Left lung (tissue), 10 donors: Measurements from ENCODE around the gene CARMIL1. TPM values are rescaled to one million over a fixed set of nuclear protein-coding genes. Genes with fewer than 3 reads are reported as not detected.

Experiments used
- ATAC-seq: fragments of 200-7000 bp; cut with Tn5 transposase; one replicate; pipeline ENCODE4 v1.9.1; 2020; ENCODE audit warnings: moderate library complexity
- DNase-seq, 4 donors: peaks; one replicate each; pipeline ENCODE4 v3.0.0-alpha.2; 2013 to 2020
- H3K27ac ChIP-seq, 2 donors: fragments of 200-600 bp; sonication (generic) in 1 of 2; one replicate each; pipeline versions ENCODE4 v1.5.0 to v1.8.0; 2020 to 2021
- H3K27me3 ChIP-seq, 2 donors: fragments of 200-600 bp; sonication (generic) in 1 of 2; one replicate each; pipeline versions ENCODE4 v1.5.0 to v1.8.0; 2020 to 2021
- H3K36me3 ChIP-seq, 2 donors: fragments of 200-600 bp; sonication (generic) in 1 of 2; one replicate each; pipeline versions ENCODE4 v1.5.0 to v1.8.0; 2020 to 2021
- H3K4me1 ChIP-seq, 2 donors: fragments of 200-600 bp; one replicate each; pipeline ENCODE4 v1.8.0; 2021
- H3K4me3 ChIP-seq, 2 donors: fragments of 200-600 bp; sonication (generic) in 1 of 2; one replicate each; pipeline versions ENCODE4 v1.5.0 to v1.8.0; 2020 to 2021; ENCODE audit warnings: mild to moderate bottlenecking in 1 of 2
- H3K9me3 ChIP-seq, 2 donors: fragments of 200-600 bp; sonication (generic) in 1 of 2; one replicate each; pipeline versions ENCODE4 v1.5.0 to v1.8.0; 2020 to 2021
- intact Hi-C, 2 donors: fragments of 100-400 bp; cut with DNase I; formaldehyde crosslinking; loops; one replicate each; pipeline versions ENCODE4 v1.11.2 to v1.14.2; 2022
- polyA plus RNA-seq, 6 donors: library from polyadenylated mRNA; unstranded; fragments of 120-200 nt; gene quantifications; one replicate each; pipeline ENCODE4 v1.2.1, GENCODE V29; 2013; ENCODE audit not compliant: insufficient read length in 6 of 6
- total RNA-seq, 2 donors: library from RNA; stranded (reverse); fragmentation: NEBNext Ultra II Directional; extraction: Animal tissue kit (Norgen Biotek cat#: 25700); gene quantifications; one replicate each; pipeline ENCODE4 v1.2.1, GENCODE V29; 2021
- TF ChIP-seq, protein P1 (sequence below), 2 donors: fragments of 200-600 bp; sonication (generic) in 1 of 2; IDR thresholded peaks; one replicate each; pipeline versions ENCODE4 v1.5.0 to v1.8.0; 2021; ENCODE audit warnings: antibody characterized with exemption in 2 of 2
- donor health status: DM: no; HTN: yes; CAD: no.
- donor health status: DM: no; HTN: no; CAD: no.

Gene CARMIL1
- total and polyA plus RNA-seq, 8 donors: 16.4 to 32.8 (median 27.4) TPM

DNA sequence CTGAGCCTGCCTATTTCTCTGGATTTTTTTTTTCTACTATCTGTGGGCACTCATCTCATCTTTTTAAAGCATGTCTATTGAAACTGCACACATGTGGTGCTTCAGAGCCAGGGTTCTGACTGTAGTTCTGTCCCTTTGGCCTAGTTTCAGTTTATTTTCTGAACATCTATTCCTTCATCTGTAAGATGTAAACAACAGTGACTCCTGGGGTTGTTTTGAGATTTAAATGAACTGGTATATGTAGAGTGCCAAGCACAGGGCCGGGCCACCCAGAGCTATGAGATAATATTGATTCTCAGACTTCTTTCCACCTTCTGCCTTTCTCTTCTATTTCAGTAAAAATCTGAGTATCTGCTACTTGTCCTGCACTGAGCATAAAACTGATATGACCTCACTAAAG lies 185.1 kb downstream of the CARMIL1 start:
- TF ChIP-seq, protein P1, sequence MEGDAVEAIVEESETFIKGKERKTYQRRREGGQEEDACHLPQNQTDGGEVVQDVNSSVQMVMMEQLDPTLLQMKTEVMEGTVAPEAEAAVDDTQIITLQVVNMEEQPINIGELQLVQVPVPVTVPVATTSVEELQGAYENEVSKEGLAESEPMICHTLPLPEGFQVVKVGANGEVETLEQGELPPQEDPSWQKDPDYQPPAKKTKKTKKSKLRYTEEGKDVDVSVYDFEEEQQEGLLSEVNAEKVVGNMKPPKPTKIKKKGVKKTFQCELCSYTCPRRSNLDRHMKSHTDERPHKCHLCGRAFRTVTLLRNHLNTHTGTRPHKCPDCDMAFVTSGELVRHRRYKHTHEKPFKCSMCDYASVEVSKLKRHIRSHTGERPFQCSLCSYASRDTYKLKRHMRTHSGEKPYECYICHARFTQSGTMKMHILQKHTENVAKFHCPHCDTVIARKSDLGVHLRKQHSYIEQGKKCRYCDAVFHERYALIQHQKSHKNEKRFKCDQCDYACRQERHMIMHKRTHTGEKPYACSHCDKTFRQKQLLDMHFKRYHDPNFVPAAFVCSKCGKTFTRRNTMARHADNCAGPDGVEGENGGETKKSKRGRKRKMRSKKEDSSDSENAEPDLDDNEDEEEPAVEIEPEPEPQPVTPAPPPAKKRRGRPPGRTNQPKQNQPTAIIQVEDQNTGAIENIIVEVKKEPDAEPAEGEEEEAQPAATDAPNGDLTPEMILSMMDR (IDR thresholded peaks at IDR 0.05): no peak
- DNase-seq (no peak), ATAC-seq (no peak)
- no peak overlapping the region for H3K27ac ChIP-seq
- H3K4me3 ChIP-seq: no peak overlapping the region
- no peaks in the 10 kb centered on the region for H3K27me3 ChIP-seq
- H3K9me3 ChIP-seq: no peaks in the 10 kb centered on the region
- intact Hi-C loops: no loop called here
- no peaks in the 10 kb centered on the region for H3K4me1 ChIP-seq
- H3K36me3 ChIP-seq: no peaks in the 10 kb centered on the region

DNA sequence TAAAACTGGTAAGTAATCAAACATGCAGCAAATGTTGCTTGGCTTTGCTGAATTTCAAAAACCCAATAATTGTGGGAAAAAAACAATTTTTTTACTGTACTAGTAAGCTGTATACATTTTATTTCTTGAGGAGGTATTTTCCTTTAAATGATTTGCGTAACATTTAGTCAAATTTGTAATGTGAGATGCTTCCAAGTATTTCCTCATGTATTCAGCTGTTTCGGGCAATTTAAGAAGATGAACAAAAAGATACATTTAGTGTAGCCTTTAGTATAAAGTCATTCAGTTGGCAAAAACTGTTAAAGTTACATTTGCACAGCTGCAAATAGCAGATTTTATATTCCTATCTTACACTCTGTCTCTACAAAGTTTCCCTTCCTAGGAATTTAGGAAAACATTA lies 186.8 kb downstream of the CARMIL1 start:
- Histone ChIP-seq H3K36me3 (no peaks in the 10 kb centered on the region), H3K4me3 (no peak overlapping the region), H3K9me3 (no peaks in the 10 kb centered on the region), H3K27me3 (no peaks in the 10 kb centered on the region), H3K27ac (no peak overlapping the region), H3K4me1 (no peaks in the 10 kb centered on the region)
- TF ChIP-seq, protein P1 (IDR thresholded peaks at IDR 0.05): no peak
- intact Hi-C loops: no loop called here
- DNase-seq (peak in 1 of 4 donors; percentile 71), ATAC-seq (no peak)

DNA sequence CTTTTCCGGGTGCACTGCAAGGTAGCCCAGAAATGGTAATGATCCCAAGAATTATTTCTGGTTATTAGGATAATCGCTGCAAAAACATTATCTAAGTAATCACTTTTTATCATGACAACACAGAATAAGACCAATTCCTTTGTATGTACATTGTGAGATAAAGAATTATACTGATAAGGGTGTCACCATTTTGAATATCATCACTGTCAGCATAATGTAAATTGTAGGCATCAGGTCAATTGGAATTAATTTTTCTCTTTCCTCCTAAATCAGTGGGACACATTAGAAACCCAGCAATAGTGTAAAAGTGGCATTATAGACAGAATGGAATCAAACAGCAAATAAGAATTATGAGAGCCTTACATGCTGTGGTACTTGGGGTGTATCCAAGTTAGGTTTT lies 189.7 kb downstream of the CARMIL1 start:
- DNase-seq (no peak), ATAC-seq (no peak)
- no peaks in the 10 kb centered on the region for H3K4me1 ChIP-seq
- no peaks in the 10 kb centered on the region for H3K9me3 ChIP-seq
- TF ChIP-seq, protein P1 (IDR thresholded peaks at IDR 0.05): no peak
- no peak overlapping the region for H3K27ac ChIP-seq
- H3K36me3 ChIP-seq: no peaks in the 10 kb centered on the region
- intact Hi-C loops: no loop called here
- no peak overlapping the region for H3K4me3 ChIP-seq
- no peaks in the 10 kb centered on the region for H3K27me3 ChIP-seq

DNA sequence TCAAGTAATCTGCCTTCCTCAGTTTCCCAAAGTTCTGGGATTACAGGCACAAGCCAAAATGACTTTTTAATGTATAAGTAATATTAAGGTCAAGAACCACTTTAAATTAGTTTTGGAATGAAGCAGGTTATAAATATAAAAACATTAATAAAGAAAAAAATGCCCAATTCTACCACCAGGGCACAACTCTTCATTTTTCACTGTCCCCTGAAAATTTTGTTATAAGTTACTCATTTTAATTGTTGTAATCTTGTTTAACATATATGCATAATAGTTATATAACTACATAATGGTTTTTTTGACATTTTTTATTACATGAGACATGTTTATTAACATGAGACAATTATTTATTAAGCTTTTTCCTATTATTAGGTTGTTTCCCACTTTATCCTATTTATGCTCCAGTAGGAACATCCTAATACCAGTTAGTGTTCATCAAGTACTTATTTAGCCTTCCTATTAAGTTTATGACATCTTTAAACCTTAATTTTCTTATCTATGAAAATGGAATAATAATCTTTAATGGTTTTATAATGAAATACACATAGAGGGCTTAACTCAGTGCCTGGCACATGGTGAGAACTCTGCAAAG lies 190.7 kb downstream of the CARMIL1 start:
- DNase-seq (no peak), ATAC-seq (no peak)
- Histone ChIP-seq H3K4me1 (no peaks in the 10 kb centered on the region), H3K9me3 (no peaks in the 10 kb centered on the region), H3K36me3 (no peaks in the 10 kb centered on the region), H3K27me3 (no peaks in the 10 kb centered on the region), H3K4me3 (no peak overlapping the region), H3K27ac (no peak overlapping the region)
- TF ChIP-seq, protein P1 (IDR thresholded peaks at IDR 0.05): no peak
- intact Hi-C loops: no loop called here

DNA sequence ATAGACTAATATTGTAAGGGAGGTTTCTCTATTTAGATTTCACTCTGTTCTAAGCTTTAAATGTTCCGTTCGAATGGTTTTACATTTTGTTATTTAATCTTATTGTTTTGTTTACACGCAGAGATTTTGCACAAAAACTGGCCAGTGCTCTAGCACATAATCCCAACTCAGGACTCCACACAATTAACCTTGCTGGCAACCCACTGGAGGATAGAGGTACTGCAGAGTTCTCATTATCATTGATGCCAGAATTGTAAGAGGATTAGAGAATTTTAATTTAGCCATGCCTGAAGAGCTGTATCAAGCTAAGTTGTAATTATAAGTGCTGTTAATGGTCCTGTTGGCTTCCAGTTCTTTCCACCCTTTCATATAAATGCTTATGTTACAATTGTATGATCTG lies 193.1 kb downstream of the CARMIL1 start:
- TF ChIP-seq, protein P1 (IDR thresholded peaks at IDR 0.05): no peak
- H3K36me3 ChIP-seq: no peaks in the 10 kb centered on the region
- no peak for ATAC-seq
- peak in 1 of 4 donors; percentile 35 for DNase-seq
- H3K27ac ChIP-seq: no peak overlapping the region
- no peaks in the 10 kb centered on the region for H3K4me1 ChIP-seq
- intact Hi-C loops: no loop called here
- H3K4me3 ChIP-seq: no peak overlapping the region
- H3K27me3 ChIP-seq: no peaks in the 10 kb centered on the region
- H3K9me3 ChIP-seq: no peaks in the 10 kb centered on the region
